Sigmoid colon (tissue), 4 donors: ENCODE measurements around the gene PACS2.

Source experiments
- CTCF ChIP-seq, 4 experiments: fragments of 450-650 bp in 3 of 4; fragments of 200-600 bp in 1 of 4; IDR thresholded peaks; one replicate each; pipeline ENCODE4 v1.5.1; 2016 to 2019; ENCODE audit warnings: antibody characterized with exemption in 4 of 4, mild to moderate bottlenecking in 3 of 4, moderate library complexity in 2 of 4
- POLR2A ChIP-seq, 2 donors: fragments of 450-650 bp; IDR thresholded peaks; one replicate each; pipeline ENCODE4 v1.6.1; 2016; ENCODE audit warnings: antibody characterized with exemption in 2 of 2, mild to moderate bottlenecking in 2 of 2, moderate library complexity in 2 of 2
- POLR2AphosphoS5 ChIP-seq, 4 donors: sonication (generic); formaldehyde crosslinking; IDR thresholded peaks; one replicate each; pipeline ENCODE4 v1.6.1; 2017; ENCODE audit warnings: antibody characterized with exemption in 4 of 4

- TF ChIP-seq CTCF (IDR thresholded peaks at IDR 0.05) (no peak), POLR2A (IDR thresholded peaks at IDR 0.05) (no peak), POLR2AphosphoS5 (IDR thresholded peaks at IDR 0.05) (no peak)
These were observed 53.9 kb downstream of the PACS2 start for GRCh38 chr14:105368426-105368825.
